PC-9 (cell line): ENCODE results near the gene RGR. TPM values are rescaled to one million over a fixed set of nuclear protein-coding genes. Genes with fewer than 3 reads are reported as not detected.

Source experiments
- BruUV-seq: library from RNA; stranded (reverse); fragments of 400-500 nt; replicated peaks from 2 replicates; lab custom pipeline; 2021; lab: Mats Ljungman, UMichigan
- CTCF ChIA-PET: fragments of 300-600 bp; sonication (Branson Sonifier 250); formaldehyde crosslinking; loops from one replicate; lab custom pipeline; 2022; ENCODE audit warnings: antibody characterized with exemption; lab: Charles Lee
- POLR2A ChIA-PET: fragments of 300-600 bp; sonication (Branson Sonifier 250); formaldehyde crosslinking; loops from one replicate; lab custom pipeline; 2022; ENCODE audit warnings: antibody characterized with exemption; ENCODE audit not compliant: unreplicated experiment; lab: Charles Lee
- DNase-seq, 2 experiments: peaks; one replicate each; pipeline versions ENCODE4 v3.0.0 to v3.0.0-alpha.2; 2015 to 2022; ENCODE audit warnings: mixed read lengths in 1 of 2
- H2AFZ ChIP-seq: fragments of 200-600 bp; sonication (generic); 2 replicates; pipeline ENCODE4 v1.8.1; 2017; ENCODE audit warnings: antibody characterized with exemption
- H3F3A ChIP-seq: fragments of 200-600 bp; sonication (generic); 2 replicates; pipeline ENCODE4 v1.8.1; 2017; ENCODE audit warnings: antibody characterized with exemption, mild to moderate bottlenecking, low read depth; ENCODE audit not compliant: insufficient read depth
- H3K27ac ChIP-seq: fragments of 200-600 bp; sonication (generic); 2 replicates; pipeline ENCODE4 v1.6.1; 2016; ENCODE audit warnings: mixed run types
- H3K27me3 ChIP-seq: fragments of 200-600 bp; sonication (generic); 2 replicates; pipeline ENCODE4 v1.6.1; 2016; ENCODE audit warnings: low read depth, mixed run types; ENCODE audit not compliant: insufficient read depth
- H3K36me3 ChIP-seq: fragments of 200-600 bp; sonication (generic); 2 replicates; pipeline ENCODE4 v1.6.1; 2016; ENCODE audit warnings: low read depth, mixed run types
- H3K4me1 ChIP-seq: fragments of 200-600 bp; sonication (generic); replicated peaks from 2 replicates; pipeline ENCODE4 v1.6.1; 2016; ENCODE audit warnings: mixed run types; ENCODE audit not compliant: insufficient read depth
- H3K4me2 ChIP-seq: fragments of 200-600 bp; sonication (generic); 2 replicates; pipeline ENCODE4 v1.6.1; 2017; ENCODE audit warnings: mixed run types
- H3K4me3 ChIP-seq: fragments of 200-600 bp; sonication (generic); 2 replicates; pipeline ENCODE4 v1.6.1; 2016; ENCODE audit warnings: mixed run types
- H3K79me2 ChIP-seq: fragments of 200-600 bp; sonication (generic); 2 replicates; pipeline ENCODE4 v1.6.1; 2017; ENCODE audit warnings: low read depth, mixed run types
- H3K9me2 ChIP-seq: fragments of 200-600 bp; sonication (generic); 2 replicates; pipeline ENCODE4 v1.8.1; 2017; ENCODE audit warnings: mild to moderate bottlenecking; ENCODE audit not compliant: insufficient read depth
- H3K9me3 ChIP-seq: fragments of 200-600 bp; sonication (generic); 2 replicates; pipeline ENCODE4 v1.8.1; 2016; ENCODE audit warnings: low read depth; ENCODE audit not compliant: insufficient read depth
- H4K20me1 ChIP-seq: fragments of 200-600 bp; sonication (generic); 2 replicates; pipeline ENCODE4 v1.8.1; 2017; ENCODE audit not compliant: insufficient read depth
- EZH2 ChIP-seq: fragments of 200-600 bp; sonication (generic); IDR thresholded peaks from 2 replicates; pipeline ENCODE4 v1.8.0; 2017; ENCODE audit warnings: antibody characterized with exemption, low read depth
- intact Hi-C: fragments of 100-400 bp; cut with micrococcal nuclease; formaldehyde crosslinking; loops from one replicate; pipeline ENCODE4 v1.10.0; 2022; ENCODE audit not compliant: unreplicated experiment
- total RNA-seq: library from RNA; stranded (reverse); gene quantifications from 2 replicates; pipeline ENCODE4 v1.2.3, GENCODE V29; 2021
- TF ChIP-seq, protein P1 (sequence below): fragments of 200-600 bp; sonication (generic); conservative IDR thresholded peaks from 2 replicates; pipeline ENCODE4 v1.6.1; 2017; ENCODE audit warnings: mixed run types, antibody characterized with exemption, mild to moderate bottlenecking, moderate library complexity

Gene RGR
- total RNA-seq, 1 experiment from 2014 or later, result not detected

DNA sequence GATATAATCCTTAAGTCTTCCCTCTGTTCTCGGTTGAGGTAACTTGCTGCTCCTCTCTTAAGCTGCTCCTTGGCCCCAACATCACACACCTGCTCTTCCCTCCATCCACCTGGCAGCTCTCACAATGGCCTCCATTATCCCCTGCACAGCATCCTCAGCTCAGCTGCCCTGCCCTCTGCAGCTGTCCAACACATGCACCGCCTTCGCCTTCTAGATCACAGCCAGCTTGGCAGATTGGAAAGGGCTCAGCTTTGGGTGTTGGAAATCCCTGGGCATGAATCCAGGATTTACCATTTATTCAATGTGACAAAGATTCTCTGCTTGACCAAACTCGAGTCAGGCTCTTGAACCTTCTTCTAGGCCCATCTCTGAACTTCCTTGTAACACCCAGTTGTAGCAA, 20.6 kb downstream of the RGR start:
- ChIA-PET POLR2A (no interaction called here), CTCF (no interaction called here)
- H2AFZ ChIP-seq, result no peak overlapping the region
- H3K36me3 ChIP-seq, result no peaks in the 10 kb centered on the region
- H3F3A ChIP-seq, result peaks cover 12% of the 10 kb centered on the region
- peaks cover 12% of the 10 kb centered on the region for H3K4me1 ChIP-seq
- no TSS peak for BruUV-seq
- no peak for DNase-seq
- no peak overlapping the region for H3K27ac ChIP-seq
- no peaks in the 10 kb centered on the region for H3K9me2 ChIP-seq
- intact Hi-C loops, result no loop called here
- H3K27me3 ChIP-seq, result peaks cover 37% of the 10 kb centered on the region
- H3K9me3 ChIP-seq, result no peaks in the 10 kb centered on the region
- no peaks in the 10 kb centered on the region for H4K20me1 ChIP-seq
- TF ChIP-seq EZH2, result no peak
- TF ChIP-seq, protein P1, sequence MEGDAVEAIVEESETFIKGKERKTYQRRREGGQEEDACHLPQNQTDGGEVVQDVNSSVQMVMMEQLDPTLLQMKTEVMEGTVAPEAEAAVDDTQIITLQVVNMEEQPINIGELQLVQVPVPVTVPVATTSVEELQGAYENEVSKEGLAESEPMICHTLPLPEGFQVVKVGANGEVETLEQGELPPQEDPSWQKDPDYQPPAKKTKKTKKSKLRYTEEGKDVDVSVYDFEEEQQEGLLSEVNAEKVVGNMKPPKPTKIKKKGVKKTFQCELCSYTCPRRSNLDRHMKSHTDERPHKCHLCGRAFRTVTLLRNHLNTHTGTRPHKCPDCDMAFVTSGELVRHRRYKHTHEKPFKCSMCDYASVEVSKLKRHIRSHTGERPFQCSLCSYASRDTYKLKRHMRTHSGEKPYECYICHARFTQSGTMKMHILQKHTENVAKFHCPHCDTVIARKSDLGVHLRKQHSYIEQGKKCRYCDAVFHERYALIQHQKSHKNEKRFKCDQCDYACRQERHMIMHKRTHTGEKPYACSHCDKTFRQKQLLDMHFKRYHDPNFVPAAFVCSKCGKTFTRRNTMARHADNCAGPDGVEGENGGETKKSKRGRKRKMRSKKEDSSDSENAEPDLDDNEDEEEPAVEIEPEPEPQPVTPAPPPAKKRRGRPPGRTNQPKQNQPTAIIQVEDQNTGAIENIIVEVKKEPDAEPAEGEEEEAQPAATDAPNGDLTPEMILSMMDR, result no peak
- no peak overlapping the region for H3K4me3 ChIP-seq
- no peaks in the 10 kb centered on the region for H3K79me2 ChIP-seq
- H3K4me2 ChIP-seq, result no peak overlapping the region

GRCh38 chr10:84267503-84268126, 22.8 kb downstream of the RGR start:
- ChIA-PET CTCF (interaction anchor here (0.9 to 1.4 kb wide), 3 partner anchors 108 to 272 kb away, joined by 3 to 6 read pairs (median 4); no protein-coding TSS in a partner anchor), POLR2A (no interaction called here)
- peak in 1 of 2 experiments; percentile 19 for DNase-seq
- no peaks in the 10 kb centered on the region for H3K9me3 ChIP-seq
- H3K4me2 ChIP-seq, result no peak overlapping the region
- no peak overlapping the region for H3K27ac ChIP-seq
- peaks cover 15% of the 10 kb centered on the region for H3K27me3 ChIP-seq
- no peaks in the 10 kb centered on the region for H3K79me2 ChIP-seq
- peaks cover 20% of the 10 kb centered on the region for H3K4me1 ChIP-seq
- no peak overlapping the region for H3K4me3 ChIP-seq
- TF ChIP-seq EZH2, result no peak
- TF ChIP-seq, protein P1, result peak; percentile 59; the same call in 1 of the 2 replicates
- no peak overlapping the region for H2AFZ ChIP-seq
- no peaks in the 10 kb centered on the region for H3K9me2 ChIP-seq
- no peaks in the 10 kb centered on the region for H3K36me3 ChIP-seq
- H4K20me1 ChIP-seq, result no peaks in the 10 kb centered on the region
- BruUV-seq, result no TSS peak
- intact Hi-C loops, result no loop called here
- peaks cover 19% of the 10 kb centered on the region for H3F3A ChIP-seq

- no peaks in the 10 kb centered on the region for H4K20me1 ChIP-seq
- peaks cover under 1% of the 10 kb centered on the region; the same call in 1 of the 2 replicates for H3K27me3 ChIP-seq
- H3K4me3 ChIP-seq, result no peak overlapping the region
- peaks cover 20% of the 10 kb centered on the region for H3K4me1 ChIP-seq
- H3K9me2 ChIP-seq, result no peaks in the 10 kb centered on the region
- H3K79me2 ChIP-seq, result no peaks in the 10 kb centered on the region
- intact Hi-C loops, result no loop called here
- H3K27ac ChIP-seq, result peak overlapping the region; percentile 64
- H3F3A ChIP-seq, result peaks cover 19% of the 10 kb centered on the region
- no peaks in the 10 kb centered on the region for H3K9me3 ChIP-seq
- peak overlapping the region; percentile 11; the same call in 1 of the 2 replicates for H3K4me2 ChIP-seq
- CTCF ChIA-PET, result no interaction called here
- POLR2A ChIA-PET, result no interaction called here
- TF ChIP-seq EZH2, result no peak
- TF ChIP-seq, protein P1, result no peak
- H3K36me3 ChIP-seq, result no peaks in the 10 kb centered on the region
- no peak for DNase-seq
- BruUV-seq, result no TSS peak
- H2AFZ ChIP-seq, result no peak overlapping the region
These were observed 24.3 kb downstream of the RGR start for GRCh38 chr10:84269162-84269561.
